Renal cortical epithelial cell (primary cell): ENCODE results near the gene ADRA1B. TPM values are rescaled to one million over a fixed set of nuclear protein-coding genes. Genes with fewer than 3 reads are reported as not detected.
A peak's percentile ranks its signal among the peaks of the same experiment; 100 is the strongest.

Source experiments
- DNase-seq: peaks from one replicate; pipeline ENCODE4 v3.0.0-alpha.2; 2011; ENCODE audit warnings: low read depth
- total RNA-seq: library from RNA; depleted of rRNA; stranded (reverse); fragments of >200 nt; gene quantifications from 2 replicates; pipeline ENCODE4 v1.2.3, GENCODE V29; 2014

ADRA1B gene
- total RNA-seq = 1.6 and 5.4 TPM in 2 replicates

DNA sequence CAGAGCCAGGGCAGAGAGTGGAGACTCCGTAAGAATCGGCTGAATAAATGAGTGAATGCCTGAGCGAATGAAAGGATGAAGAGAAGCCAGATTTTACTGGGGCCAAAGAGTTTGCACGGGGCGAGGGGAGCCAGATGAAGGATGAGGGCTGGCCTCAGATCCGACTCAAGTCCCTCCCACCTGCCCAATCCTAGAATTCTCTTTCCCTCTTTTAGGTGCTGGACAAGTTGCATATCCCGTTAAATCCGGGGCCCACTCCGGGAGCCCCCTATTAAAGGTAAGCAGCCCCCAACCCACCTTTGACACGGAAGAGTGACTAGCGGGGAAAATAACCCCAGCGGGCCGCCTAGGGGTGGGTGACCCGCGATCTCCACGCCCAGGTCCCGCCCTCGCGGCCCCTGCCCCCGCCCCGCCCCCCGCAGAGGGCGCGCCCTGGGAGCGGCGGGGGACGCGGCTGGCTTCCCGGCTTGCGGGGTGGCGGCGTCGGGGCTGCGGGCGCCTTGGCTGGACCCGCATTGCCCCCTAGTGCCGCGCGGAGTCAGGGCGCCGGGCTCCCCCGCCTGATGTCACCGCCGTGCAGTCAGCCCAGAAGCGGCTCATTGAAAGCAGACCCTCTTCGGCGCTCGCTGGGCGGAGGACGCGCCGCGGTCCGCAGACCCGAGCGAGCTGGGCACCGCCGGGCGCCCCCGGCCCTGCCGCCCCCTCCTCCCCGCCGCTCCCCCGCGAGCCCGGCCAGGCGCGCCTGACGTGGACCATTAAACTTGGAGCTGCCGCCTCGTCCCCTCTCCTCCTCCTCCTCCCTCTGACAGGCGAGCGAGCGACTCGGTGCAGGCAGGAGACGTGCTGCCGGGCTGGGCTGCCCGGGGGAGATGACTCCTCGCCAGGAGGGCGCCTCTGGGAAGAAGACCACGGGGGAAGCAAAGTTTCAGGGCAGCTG, at the start of gene ADRA1B:
Gene ADRA1B (plus strand): TSS at position 579 of the 937 bp plus-strand sequence. CDS start 424 bp downstream, outside the sequence.
- DNase-seq = no peak

DNA sequence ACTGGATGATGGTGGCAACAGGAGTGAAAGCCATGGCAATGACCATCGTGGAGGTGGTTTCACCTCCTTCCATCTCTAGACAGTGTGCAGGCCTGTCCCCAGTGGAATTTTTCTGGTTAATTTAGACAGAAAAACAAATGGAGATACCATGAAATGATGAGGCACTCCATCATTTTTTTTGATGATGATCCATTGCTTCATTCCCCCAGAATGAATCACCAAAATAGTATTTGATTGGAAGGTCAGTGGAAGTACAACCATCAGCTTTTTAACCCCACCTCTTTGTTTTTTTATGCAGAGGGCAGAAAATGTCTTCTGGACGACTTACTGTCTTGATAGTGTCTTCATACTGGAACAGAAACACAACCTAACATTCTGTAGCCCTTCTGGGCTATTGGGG, 42.6 kb upstream of the ADRA1B start:
- no peak for DNase-seq

DNA sequence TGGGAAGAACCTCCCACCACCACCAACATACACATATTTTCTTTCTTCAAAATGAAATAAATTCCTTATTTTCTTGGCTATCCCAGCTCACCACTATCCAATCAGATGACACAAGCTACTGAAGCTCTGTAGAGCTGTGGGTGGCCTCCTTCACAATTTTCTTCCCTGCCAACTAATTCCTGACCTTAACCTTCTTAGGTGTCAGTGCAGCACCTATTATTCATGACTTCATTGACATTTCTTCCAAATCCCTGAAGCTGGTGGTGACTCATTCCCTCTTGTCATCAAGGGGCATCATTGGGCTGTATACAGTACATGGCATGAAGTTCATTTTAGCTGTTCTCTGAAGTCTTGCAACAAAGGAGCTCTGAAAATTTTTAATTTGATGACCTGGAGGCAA, 42.0 kb upstream of the ADRA1B start:
- peak; percentile 65 for DNase-seq

DNA sequence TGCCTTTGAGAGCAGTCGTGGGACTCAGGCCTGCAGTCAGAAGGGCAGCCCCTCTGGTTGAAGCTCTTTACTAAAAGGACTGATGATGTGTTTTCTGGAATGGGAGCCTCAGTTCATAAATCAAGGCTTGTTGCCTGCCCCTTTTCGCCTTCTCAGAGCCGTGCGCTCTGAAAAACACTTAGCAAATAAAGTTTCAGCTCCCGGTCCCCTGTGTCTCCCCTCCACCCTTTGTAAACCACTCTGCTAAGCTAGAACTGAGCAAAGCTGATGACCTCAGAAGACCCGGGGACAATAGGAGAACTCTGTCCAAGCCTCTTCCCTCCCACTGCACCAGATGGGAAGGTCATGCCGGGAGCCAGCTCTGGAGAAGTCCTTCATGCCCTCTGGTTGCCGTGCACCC, 39.3 kb upstream of the ADRA1B start:
- DNase-seq = no peak

DNA sequence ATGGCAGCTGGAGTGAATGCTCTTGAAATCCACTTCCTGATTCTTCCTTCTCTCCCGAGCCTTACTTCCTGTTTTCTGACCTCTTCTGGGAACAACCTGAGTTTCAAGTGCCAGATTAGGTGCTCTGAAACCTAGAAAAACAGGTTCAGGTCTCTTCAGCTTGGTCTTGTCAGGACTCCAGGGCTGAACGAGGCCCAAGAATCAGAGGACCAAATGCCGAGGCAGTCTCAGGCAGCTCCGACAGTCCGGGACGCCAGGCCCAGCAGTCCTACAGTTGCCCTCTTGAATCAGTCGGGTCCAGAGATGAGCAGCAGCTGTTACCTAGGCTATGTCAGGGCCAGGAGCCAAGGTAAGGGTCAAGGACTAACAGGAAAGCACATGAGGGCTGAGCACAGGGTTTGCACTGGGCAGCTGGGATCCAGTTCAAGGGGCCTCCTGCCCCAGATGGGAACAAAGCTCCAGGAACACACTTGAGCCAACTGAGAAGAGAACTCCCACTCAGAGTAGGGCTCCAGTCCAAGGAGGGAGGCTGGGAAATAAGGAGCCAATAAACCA, 38.3 kb upstream of the ADRA1B start:
- no peak for DNase-seq

DNA sequence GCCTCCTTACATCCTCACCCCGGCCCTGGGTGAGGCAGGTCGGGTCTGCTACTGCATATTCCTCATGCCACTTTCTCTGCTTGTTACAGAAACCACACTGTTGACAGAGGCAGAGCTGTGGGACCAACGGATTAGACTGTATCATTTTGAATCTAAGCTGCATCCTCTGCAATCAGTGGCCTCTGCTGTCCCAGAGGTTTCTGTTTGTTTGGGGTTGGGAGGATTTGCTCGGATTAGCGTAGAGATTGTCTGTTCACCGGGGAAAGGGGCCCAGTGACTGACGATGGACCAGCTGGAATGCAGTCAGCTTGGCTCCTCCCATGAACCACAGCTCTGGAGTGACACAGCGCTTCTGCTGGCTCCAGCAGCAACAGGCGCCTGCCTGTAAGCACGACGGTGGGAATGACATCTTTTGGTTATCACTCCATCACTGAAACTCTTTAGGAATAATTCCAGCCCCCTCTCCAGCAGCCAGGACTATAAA, 37.3 kb upstream of the ADRA1B start:
- DNase-seq = peak; percentile 62

DNA sequence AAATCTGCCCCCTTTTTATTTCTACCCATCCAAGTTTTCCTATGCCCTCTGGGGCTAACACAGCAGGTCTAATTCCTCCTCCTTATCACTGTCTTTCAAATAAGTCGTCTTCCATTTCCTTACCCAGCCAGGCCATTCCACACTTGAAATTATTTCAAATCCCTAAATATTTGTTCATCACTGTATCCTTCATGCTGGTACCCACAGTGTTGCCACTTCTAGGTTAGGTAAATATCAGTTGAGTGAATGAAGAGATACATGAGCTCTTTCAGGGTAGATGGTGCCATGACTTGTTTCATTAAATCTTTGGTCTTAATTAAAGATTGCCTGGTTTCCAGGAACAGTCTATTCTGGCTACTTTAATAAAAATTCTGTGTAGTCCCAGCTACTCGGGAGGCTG, 35.6 kb upstream of the ADRA1B start:
- DNase-seq = no peak

DNA sequence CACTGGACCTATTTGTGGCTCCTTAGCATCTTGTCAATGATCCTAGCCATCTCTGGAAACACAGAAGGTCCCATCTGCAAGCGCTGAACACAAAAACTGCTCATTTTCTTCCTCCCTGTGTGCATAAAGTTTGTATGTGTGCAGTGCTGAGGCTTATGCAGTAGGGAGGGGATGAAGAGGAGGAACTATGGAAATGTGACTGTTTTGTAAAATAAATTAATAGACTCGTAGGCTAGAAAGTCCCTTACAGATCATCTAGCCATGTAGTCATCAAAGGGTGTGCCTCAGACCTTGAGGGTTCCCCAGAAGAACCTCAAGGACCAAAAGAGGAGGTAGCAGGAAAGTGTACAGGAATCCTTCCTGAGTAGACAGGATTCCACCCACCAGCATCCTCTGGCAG, 34.3 kb upstream of the ADRA1B start:
- DNase-seq = no peak

DNA sequence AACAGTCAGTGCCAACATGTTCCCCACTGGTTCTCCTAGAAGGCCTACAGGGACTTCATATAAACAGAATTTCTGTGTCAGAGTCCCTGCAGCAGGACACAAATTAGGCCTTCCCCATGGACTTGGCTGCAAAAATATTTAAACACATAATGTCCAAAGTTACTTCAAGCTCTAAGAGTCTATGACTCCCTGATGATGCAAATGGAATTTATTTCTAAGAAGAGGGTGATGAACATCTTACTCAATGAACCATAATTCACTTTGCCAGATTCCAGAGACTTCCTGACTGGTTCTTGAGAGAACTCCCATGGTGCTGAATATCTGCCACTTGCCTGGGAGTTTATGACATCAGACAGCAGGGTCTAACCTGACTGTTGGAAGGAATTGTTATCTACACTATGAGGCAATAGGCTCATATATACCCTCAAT, 32.7 kb upstream of the ADRA1B start:
- peak; percentile 66 for DNase-seq

DNA sequence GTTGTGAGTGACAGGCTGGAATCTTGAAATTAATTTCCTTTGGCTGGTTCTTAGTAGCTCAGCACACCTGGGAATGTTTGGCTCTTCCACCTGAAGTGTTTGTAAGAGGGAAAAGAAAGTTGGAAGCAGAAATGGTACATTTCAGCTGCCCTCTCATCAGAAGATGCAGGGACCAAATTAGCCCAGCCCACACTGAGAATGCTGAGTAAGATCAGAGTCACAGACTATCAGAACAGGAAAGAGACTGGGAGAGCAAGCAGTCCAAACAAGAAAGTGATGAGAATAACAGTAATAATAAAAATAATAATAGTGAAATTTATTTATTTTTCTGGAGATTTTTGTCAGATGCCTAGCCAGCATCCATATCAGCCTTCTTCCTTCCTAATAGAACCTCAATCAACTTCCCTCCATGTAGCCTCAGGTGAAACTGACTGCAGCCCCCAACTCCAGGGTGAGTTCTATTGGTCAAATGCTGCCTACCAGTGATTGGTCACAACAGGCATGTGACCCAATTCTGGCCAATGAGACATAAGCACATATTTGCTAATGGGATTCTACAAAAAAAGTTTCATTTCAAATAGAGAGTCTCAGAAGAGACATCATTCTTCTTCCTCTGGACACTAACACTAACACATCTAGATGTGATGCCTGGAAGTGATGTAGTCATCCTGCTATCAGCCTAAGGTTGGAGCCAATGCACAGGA, 31.2 kb upstream of the ADRA1B start:
- no peak for DNase-seq

DNA sequence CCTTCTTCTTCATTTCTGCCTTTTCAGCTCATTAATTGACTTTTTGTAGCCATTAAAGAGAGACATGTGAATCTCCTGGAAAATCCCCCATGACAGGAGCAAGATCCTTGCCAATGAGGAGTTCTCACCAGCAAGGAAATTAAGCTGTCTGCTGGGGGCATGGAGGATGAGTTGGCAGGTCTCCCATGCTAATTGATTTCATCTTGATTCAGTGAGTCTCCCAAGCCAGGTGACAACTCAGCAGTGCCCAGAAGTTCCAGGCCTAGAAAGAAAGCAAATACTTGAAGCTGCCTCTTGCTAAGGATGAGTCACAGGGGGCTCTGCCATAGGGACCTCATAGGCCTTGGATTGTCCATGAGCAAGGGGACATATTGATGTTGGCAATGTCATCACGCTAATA, 30.0 kb upstream of the ADRA1B start:
- peak; percentile 52 for DNase-seq

DNA sequence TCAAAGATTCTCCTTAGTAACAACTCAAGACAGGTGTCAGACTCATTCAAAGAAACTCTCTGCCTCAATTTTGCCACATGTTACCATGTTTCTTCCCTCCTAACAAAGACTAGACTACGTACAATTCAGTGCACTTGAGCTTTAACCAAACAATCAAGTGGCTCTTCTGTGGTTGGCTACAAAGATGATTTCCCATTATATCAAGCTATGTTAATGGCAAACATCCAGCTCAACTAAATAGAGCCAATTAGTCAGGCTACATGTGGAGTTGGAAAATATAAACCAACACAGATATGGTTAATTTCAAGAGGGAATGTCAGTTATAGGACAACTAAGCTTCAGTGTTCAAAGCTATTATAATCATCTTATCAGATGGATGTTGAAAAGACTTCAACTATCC, 29.2 kb upstream of the ADRA1B start:
- no peak for DNase-seq

DNA sequence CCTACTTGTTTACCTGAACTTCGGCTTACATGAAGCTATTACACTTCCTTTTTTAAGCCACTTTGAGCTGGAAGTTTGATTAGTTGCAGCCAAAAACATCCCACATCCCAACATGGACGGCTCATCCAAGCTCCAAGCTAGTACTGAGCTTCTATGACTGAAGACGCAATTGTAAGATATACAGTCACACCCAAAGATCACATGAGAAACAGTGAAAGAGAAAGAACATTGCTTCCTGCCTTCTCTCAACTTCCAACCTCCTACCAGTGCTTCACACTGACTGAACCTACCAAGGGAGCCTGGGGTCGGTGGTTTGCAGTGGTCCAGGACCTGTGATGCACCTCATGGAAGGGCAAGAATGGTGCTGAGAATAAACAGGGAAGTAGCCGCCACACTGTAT, 27.4 kb upstream of the ADRA1B start:
- no peak for DNase-seq

DNA sequence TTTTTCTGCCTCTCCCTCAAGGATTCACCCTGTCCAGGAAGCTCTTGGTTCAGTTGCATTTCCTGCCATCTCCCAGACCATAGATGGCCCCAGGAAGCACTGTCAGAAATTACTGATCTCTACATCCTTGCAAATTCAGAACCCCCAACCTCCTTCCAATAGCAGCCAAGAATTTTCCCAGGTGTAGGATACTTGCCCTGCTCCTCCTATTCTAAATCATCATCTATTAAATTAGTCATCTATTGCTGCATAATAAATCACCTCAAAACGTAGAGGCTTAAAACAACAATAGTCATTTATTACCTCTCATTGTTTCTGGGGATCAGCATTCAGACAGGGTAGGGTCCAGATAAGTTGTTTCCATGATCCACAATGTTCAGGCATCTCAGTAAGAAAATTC, 26.1 kb upstream of the ADRA1B start:
- peak; percentile 48 for DNase-seq

DNA sequence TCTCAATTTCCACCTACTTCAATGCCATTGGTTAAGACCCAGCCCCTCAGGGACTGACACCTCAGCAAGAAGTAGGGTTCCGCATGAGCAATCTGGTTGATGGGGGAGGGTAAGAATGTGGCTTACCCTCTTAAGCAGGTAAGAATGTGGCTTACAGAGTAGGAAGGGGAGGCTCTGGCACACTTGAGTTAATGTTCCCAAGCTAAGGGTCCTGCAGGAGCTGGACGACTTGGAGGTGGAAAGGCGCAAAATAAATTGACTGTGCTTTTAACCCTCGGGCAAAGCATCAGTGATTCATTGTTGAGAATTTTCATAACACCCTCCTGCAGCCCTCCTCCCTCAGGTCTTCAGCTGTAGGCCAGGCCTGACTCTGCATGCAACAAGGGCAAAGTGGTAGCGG, 24.9 kb upstream of the ADRA1B start:
- DNase-seq = peak; percentile 98

DNA sequence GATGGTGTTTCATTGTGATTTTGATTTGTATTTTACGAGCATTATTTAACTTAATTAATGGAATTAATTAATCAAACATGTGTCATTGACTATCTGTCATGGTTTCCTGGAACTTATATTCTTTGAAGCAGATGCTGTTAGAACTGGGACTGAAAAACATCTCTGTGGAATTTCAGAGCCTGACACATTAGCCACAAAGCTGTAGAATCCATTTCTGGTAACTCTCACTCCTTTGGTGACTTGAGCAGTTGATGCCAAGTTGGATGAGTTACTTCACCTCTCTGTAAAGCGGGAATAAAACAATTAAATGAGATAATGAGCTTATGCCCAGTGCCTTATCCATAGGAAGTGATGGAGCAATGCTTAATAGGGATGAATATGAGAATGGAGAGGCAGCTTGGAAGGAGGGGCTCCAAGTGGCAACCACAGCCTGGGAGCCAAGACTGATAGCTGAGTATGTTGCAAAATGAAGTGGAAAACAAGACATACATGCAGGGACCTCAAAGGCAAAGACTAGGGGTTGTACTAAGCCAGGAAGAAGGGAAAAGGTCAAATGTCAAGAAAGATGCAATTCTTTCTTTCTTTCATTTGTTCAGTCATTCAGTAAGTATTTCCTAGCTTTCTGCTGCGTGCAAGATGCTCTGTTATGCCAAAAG, 23.1 kb upstream of the ADRA1B start:
- DNase-seq = no peak

DNA sequence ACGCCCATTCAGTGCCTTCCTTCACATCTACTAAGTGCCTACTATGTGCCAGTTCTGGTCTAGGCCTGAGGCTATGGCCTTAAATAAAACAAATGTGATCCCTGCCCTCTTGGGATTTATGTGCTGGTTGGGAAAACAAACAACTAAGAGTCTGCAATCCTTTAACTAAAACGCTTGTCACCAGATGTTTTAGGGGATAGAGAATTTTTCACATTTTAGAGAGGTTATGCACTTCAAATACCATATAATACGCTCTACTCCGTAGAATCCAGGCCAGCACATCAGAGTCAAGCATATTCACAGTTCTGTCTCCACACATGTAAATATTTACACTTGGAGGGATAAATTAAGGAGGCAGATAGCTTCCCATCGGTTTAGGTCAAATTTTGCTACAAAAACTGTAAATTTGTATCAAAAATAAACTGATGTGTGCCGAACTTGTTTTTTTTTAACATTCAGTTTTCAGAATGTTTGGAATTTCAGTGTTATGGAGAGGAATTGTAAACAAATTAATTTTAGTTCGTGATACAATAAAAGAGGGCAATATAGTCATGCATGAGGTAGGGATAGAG, 22.0 kb upstream of the ADRA1B start:
- DNase-seq = no peak

DNA sequence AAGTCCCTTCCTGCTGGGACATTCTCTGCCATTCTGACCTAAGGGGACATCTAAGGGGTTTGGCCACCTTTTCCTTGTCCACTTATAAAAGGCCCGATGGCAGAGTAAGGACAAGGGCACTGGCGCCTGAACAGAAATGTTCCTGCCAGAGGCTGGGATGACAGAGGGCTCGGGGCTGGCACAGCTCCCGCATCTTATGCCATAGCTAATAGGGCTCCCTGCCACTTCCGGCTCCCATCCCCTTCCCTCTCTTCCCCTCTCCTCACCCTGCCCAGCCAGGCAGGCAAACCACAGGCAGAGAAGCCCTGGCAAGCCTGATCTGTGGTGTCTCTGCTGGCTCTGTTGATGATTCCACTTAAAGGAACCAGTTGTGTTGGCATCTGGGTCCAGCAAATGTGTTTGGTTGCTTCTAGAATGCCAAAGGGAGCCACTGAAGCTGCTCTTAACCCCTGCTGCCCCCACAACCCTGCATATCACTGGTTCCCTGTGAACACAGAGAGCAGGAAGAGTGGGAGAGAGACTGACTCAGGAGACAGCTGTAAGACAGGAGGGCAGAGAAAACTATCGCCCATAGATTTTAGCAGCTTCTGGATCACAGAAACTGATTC, 18.4 kb upstream of the ADRA1B start:
- DNase-seq = peak; percentile 37

DNA sequence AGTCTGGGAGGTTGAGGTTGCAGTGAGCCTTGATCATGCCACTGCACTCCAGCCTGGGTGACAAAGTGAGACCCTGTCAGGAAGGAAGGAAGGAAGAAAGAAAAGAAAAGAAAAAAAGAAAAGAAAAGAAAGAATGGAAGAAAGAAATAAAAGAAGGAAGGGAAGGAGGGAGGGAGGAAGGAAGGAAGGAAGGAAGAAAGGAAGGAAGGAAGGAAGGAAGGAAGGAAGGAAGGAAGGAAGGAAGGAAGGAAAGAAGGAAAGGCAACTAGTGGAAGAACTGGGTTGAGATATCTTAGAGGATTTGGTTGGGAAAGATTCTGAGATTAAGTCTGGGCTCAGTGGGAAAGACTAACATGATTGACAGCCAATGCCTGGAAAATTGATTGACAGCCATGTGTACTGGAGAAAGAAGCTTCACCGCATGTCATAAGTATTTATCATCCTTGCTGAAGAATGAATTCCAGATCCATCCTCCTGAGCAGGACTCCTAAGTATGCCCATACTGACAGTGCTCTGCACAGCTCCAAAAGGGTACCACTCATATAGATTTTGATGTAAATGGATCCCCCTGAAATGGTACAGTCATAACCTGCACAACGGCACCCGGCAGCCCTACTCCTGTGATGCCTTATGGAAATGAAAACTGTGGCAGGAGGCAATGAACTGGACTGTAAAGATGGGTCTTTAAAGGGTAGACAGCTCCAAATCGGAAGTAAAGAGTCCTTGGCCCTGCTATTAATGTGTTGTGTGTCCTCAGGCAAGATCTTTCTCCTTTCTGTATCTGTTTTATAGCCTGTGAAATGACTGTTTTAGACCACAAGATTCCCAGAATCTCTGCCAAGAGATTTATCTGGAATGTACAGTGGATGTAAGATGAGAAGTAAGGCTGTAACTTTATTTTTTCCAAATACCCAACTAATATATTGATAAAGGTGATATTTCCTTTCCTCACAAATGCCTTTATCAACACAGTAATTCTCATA, 16.9 kb upstream of the ADRA1B start:
- DNase-seq = no peak

DNA sequence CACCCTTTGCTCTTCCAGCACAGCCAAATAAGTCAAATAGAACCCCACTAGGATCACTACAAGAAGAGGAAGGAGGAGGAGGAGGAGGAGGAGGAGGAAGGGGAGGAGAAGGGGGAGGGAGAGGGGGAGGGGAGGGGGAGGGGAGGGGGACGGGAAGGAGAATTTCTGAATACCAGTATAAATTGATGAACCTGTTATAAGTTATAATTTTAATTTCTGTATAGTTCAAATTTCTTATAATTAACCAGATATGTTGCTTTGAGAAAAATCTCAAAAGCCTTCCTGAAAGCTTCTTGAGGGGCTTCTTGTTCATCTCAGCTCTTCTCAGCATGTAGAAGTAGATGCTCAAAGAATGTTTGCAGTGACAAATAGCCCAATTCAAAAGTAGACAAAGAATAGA, 15.0 kb upstream of the ADRA1B start:
- DNase-seq = no peak
